Lung microvascular endothelial cell (primary cell): ENCODE data around the gene MCAT. TPM values are rescaled to one million over a fixed set of nuclear protein-coding genes. Genes with fewer than 3 reads are reported as not detected.
"Not testable (repeated sequence)": the region's sequence is repeated elsewhere in the genome, so short reads cannot be mapped to it uniquely, and the experiment has no call there.

ENCODE experiments used
- DNase-seq, 2 donors: peaks; one replicate each; pipeline versions ENCODE4 v3.0.0 to v3.0.0-alpha.2; 2010; ENCODE audit warnings: low read depth in 2 of 2
- total RNA-seq: library from RNA; depleted of rRNA; stranded (reverse); fragments of >200 nt; gene quantifications from 2 replicates; pipeline ENCODE4 v1.2.1, GENCODE V29; 2014

The MCAT gene
- total RNA-seq, 1 donor from 2014 or later = 7.9 TPM

DNA sequence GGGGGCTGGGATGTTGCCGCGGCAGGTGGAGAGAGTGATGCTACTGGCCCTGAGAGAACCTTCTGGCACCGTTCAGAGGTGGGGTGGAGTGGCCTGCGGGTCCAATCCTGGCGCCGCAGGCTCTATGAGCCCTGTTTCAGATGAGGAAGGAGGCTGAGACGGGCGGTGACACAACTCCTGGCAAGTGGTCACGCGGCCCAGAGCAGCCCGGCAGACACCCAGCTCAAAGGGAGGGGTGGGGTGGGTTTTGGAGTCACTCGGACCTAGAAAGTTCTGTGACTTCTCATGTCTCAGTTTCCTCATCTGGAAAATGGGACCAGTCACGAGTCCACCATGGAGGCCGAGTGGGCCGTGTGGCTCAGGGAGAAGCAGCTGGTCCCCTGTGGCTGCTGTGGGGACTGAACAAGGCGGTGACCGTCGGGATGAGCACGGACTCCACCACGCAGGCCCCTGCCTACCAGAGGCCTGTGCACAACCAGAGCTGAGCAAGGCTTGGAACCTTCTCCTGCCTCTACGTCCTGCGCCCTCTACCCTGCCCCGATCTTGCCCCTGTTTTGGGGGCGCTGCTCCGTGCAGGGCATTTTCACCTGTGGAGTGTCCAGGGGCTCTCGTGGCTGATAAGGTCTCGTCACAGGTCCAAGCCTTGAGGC is 11.8 kb upstream of the MCAT start:
- DNase-seq = no peak

GRCh38 chr22:43153899-43154298 is 10.7 kb upstream of the MCAT start:
- DNase-seq = peak in 1 of 2 donors; percentile 42

DNA sequence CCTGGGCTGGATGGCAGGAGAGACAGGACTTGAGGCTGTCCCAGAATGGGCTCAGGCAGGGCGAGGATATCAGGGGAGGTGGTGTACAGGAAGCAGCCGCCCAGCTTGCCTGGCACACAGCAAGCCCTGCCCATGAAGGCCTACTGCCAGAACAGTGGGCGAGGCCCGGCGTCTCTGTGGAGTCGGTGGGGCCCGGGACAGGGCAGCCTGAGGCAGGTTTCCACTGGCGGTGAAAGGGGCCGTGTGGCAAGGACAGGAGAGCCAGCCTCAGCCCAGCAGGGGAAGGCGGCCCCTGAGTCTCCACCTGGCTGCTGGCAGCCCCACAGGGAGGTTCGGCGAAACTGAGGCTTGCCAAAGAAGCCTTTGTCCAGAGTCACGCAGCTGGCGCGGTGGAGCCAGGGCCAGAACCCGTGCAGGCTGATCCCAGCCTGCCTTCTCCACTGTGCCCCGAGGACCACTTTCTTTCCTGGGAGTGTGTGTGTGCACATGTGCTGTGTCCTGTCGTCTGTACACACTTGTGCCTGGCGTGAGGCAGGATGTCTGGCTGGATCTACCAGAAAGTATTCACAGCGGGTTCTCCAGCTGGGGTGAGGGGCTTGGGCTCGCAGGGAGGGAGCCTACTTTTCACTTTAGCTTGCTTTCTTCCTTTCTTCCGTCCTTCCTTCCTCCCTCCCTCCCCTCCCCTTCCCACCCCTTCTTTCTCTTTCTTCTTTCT is 9.3 kb upstream of the MCAT start:
- DNase-seq = peak; percentile 50 to 54

- no peak for DNase-seq
Measured at GRCh38 chr22:43152003-43152356, 8.8 kb upstream of the MCAT start.

GRCh38 chr22:43151251-43152002 is 8.2 kb upstream of the MCAT start, which contains the start of gene TSPO:
TSS of gene TSPO (plus strand) at chr22:43151559. CDS start at chr22:43159239, 7,680 bp downstream.
- DNase-seq = peak; percentile 43 to 67

DNA sequence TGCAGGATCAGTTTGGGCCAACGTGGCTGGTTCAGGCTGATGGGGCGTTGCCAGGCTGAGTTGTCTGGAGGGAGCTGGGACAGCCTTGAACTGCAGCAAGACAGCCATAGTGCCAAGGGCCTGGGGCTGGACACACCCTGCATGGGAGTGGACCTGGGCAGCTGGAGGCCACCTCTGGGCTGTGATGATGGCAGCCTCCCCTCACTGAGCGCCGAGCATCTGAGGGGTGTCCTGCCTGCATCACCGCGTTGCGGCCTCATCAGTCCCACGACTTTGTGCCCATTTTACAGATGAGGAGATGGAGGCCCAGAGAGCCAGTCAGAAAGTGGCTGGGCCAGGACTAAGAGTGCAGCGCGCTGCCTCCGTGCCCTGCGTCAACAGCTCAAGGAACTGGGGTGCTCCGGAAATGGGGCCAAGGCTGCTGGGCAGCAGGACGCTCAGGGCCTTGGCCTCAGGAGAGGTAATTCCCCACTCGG is 7.6 kb upstream of the MCAT start:
- no peak for DNase-seq

GRCh38 chr22:43148581-43148980 is 5.4 kb upstream of the MCAT start:
- DNase-seq = peak in 1 of 2 donors; percentile 24

- no peak for DNase-seq
Measured at GRCh38 chr22:43147821-43148220, 4.6 kb upstream of the MCAT start.

DNA sequence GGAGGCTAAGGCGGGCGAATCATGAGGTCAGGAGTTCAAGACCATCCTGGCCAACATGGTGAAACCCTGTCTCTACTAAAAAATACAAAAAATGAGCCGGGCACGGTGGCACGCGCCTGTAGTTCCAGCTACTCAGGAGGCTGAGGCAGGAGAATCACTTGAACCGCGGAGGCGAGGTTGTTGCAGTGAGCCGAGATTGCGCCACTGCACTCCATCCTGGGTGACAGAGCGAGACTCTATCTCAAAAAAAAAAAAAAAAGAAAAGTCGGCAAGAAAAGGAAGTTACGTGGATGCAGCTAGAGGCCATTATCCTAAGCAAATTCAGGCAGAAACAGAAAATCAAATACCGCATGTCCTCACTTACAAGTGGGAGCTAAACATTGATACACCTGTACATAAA is 3.1 kb upstream of the MCAT start:
- DNase-seq = not testable (repeated sequence)

- not testable (repeated sequence) for DNase-seq
Measured at GRCh38 chr22:43145371-43145770, 2.2 kb upstream of the MCAT start.

GRCh38 chr22:43144949-43145348 is 1.8 kb upstream of the MCAT start:
- no peak for DNase-seq

- DNase-seq = no peak
Measured at GRCh38 chr22:43136801-43137200, 6.4 kb downstream of the MCAT start.

GRCh38 chr22:43136255-43136654 is 6.9 kb downstream of the MCAT start:
- peak; percentile 45 to 80 for DNase-seq

- no peak for DNase-seq
Measured at GRCh38 chr22:43135565-43135964, 7.6 kb downstream of the MCAT start.

DNA sequence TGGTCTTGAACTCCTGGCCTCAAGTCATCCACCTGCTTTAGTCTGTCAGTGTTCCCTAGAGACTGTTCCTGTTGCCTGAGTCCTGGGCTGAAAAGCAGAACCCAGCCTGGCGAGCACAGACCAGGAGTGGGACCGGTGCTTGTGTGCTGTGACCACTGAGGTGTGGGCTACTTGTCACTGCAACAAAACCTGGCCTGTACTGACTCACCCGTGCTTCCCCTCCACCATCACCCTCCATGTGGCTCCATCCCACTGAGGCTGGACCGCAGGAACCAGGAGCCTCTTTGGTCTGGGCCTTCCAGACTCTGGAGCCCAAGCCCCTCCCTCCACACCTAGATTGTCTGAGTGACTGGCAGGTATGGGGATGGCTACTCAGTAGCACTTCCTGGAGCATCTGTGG is 8.6 kb downstream of the MCAT start:
- no peak for DNase-seq

DNA sequence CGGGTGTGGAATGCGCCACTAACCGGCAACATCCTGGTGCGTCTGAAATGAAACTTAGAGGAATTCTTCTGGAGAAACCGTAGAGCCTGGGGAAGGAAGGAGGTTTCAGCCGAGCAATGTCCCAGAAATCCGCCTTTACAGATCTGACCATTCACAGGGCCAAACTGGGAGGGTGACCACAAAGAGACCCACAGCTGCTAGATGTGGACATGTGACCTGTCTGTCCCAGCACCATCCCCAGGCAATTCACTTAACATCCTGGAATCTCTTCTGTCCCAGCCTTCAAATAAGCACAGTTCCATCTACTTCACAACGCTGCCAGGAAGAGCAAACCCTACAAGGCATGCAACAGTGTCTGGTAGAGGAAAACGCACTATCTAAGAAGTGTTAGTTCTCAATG is 9.8 kb downstream of the MCAT start:
- DNase-seq = no peak

GRCh38 chr22:43131773-43132501 is 11.3 kb downstream of the MCAT start:
- DNase-seq = peak; percentile 20 to 67

- DNase-seq = no peak
Measured at GRCh38 chr22:43129426-43130425, 13.5 kb downstream of the MCAT start.

DNA sequence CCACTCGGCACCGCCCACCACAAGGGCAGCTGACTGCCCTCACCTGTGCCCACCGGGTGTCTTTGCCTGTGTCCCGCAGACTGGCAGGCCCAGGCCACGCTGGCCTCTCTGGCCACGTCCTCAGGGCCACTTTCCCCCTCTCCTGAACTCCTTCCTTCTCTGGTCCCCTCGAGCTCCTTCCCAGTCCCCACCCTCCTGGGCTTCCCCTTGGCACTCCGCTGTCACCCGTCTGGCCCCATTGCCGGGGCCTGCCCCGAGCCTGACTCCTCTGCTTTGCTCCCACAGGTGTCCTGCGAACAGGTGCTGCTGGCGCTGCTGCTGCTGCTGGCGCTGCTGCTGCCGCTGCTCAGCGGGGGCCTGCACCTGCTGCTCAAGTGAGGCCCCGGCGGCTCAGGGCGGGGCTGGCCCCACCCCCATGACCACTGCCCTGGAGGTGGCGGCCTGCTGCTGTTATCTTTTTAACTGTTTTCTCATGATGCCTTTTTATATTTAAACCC is 14.2 kb downstream of the MCAT start:
- no peak for DNase-seq

GRCh38 chr22:43128116-43128515 is 15.1 kb downstream of the MCAT start:
- DNase-seq = peak in 1 of 2 donors; percentile 22
